ENCODE results near the gene SKA3. TPM values are rescaled to one million over a fixed set of nuclear protein-coding genes. Genes with fewer than 3 reads are reported as not detected.

The SKA3 gene
- total and polyA plus RNA-seq, 2 of the 13 experiments (the other 11 are each of a cell fraction or from before 2014, with no cell fraction given) = 7.2 to 10.8 TPM

DNA sequence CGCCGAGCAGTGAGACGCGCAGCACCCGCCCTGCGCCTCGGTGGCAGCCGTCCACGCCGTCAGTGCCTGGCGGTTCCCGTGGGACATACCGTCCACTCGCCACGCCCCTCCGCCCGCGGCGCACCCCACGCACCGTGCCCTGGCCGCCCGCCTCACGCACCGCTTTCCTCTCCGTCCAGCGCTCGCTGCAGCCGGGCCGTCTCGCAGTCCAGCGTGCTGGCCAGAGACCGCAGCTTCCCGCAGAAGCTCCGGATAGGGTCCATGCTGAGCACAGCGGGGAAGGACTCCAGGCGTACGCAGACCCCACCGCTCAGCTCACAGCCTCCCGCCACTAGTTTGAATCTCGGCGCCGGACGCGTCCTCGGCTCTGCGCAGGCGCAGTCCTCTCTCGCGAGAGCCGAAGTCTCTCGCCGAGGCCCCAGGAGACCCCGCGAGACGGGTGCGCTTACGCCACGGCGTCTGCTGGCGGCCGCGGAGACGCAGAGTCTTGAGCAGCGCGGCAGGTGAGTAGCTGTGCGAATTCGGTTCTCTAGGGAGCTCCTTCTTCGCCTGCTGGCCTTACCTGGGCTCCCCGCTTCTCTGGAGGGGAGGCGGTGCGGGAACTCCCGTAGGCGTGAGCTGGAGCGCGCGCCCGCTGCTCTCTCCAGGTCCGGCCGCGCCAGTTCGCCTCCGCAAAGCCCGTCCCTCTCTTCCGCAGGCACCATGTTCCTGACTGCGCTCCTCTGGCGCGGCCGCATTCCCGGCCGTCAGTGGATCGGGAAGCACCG lies at the start of gene SKA3, which contains the start of gene MRPL57 (continued):
- TF ChIP-seq, protein P1, sequence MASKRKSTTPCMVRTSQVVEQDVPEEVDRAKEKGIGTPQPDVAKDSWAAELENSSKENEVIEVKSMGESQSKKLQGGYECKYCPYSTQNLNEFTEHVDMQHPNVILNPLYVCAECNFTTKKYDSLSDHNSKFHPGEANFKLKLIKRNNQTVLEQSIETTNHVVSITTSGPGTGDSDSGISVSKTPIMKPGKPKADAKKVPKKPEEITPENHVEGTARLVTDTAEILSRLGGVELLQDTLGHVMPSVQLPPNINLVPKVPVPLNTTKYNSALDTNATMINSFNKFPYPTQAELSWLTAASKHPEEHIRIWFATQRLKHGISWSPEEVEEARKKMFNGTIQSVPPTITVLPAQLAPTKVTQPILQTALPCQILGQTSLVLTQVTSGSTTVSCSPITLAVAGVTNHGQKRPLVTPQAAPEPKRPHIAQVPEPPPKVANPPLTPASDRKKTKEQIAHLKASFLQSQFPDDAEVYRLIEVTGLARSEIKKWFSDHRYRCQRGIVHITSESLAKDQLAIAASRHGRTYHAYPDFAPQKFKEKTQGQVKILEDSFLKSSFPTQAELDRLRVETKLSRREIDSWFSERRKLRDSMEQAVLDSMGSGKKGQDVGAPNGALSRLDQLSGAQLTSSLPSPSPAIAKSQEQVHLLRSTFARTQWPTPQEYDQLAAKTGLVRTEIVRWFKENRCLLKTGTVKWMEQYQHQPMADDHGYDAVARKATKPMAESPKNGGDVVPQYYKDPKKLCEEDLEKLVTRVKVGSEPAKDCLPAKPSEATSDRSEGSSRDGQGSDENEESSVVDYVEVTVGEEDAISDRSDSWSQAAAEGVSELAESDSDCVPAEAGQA (IDR thresholded peaks at IDR 0.05; ENCODE audit: low read depth) = peak; percentile 30; the same call in 1 of the 2 replicates
- TF ChIP-seq, protein P1 (CRISPR knock-in tag; IDR thresholded peaks at IDR 0.05; ENCODE audit: borderline replicate concordance) = no peak
- TF ChIP-seq ZNF446 (CRISPR knock-in tag; IDR thresholded peaks at IDR 0.05) (0 out of 2 replicates have a peak, but pooled peaks have one; percentile 76), SRSF1 (optimal IDR thresholded peaks at IDR 0.05; ENCODE audit: low read depth, low read length) (peak; percentile 56), ELF1 (CRISPR knock-in tag; IDR thresholded peaks at IDR 0.05) (peak; percentile 52; the same call in 1 of the 2 replicates), NCOR1 (IDR thresholded peaks at IDR 0.05; ENCODE audit: borderline replicate concordance, low read length) (no peak), KDM4B (CRISPR knock-in tag; IDR thresholded peaks at IDR 0.05) (peak; percentile 66; the same call in 1 of the 2 replicates), ZNF678 (CRISPR knock-in tag; IDR thresholded peaks at IDR 0.05) (0 out of 2 replicates have a peak, but pooled peaks have one; percentile 24), ZNF883 (CRISPR knock-in tag; IDR thresholded peaks at IDR 0.05; ENCODE audit: not compliant biosample characterization) (peak; percentile 89), MEIS1 (CRISPR knock-in tag; IDR thresholded peaks at IDR 0.05; ENCODE audit: borderline replicate concordance) (peak; percentile 67; the same call in 1 of the 2 replicates), ZFX (CRISPR knock-in tag; IDR thresholded peaks at IDR 0.05; ENCODE audit: low read depth) (peak; percentile 83), FOXC1 (CRISPR knock-in tag; IDR thresholded peaks at IDR 0.05; ENCODE audit: borderline replicate concordance) (peak; percentile 79)
- TF ChIP-seq, protein P2, sequence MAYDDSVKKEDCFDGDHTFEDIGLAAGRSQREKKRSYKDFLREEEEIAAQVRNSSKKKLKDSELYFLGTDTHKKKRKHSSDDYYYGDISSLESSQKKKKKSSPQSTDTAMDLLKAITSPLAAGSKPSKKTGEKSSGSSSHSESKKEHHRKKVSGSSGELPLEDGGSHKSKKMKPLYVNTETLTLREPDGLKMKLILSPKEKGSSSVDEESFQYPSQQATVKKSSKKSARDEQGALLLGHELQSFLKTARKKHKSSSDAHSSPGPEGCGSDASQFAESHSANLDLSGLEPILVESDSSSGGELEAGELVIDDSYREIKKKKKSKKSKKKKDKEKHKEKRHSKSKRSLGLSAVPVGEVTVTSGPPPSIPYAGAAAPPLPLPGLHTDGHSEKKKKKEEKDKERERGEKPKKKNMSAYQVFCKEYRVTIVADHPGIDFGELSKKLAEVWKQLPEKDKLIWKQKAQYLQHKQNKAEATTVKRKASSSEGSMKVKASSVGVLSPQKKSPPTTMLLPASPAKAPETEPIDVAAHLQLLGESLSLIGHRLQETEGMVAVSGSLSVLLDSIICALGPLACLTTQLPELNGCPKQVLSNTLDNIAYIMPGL (CRISPR knock-in tag; IDR thresholded peaks at IDR 0.05; ENCODE audit: borderline replicate concordance in 1 of 2, low read depth in 1 of 2) = peak; percentile 88 to 90; a peak in 3 of 4 replicates
- TF ChIP-seq, protein P3, sequence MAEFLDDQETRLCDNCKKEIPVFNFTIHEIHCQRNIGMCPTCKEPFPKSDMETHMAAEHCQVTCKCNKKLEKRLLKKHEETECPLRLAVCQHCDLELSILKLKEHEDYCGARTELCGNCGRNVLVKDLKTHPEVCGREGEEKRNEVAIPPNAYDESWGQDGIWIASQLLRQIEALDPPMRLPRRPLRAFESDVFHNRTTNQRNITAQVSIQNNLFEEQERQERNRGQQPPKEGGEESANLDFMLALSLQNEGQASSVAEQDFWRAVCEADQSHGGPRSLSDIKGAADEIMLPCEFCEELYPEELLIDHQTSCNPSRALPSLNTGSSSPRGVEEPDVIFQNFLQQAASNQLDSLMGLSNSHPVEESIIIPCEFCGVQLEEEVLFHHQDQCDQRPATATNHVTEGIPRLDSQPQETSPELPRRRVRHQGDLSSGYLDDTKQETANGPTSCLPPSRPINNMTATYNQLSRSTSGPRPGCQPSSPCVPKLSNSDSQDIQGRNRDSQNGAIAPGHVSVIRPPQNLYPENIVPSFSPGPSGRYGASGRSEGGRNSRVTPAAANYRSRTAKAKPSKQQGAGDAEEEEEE (CRISPR knock-in tag; IDR thresholded peaks at IDR 0.05; ENCODE audit: borderline replicate concordance) = no peak
- TF ChIP-seq, protein P4, sequence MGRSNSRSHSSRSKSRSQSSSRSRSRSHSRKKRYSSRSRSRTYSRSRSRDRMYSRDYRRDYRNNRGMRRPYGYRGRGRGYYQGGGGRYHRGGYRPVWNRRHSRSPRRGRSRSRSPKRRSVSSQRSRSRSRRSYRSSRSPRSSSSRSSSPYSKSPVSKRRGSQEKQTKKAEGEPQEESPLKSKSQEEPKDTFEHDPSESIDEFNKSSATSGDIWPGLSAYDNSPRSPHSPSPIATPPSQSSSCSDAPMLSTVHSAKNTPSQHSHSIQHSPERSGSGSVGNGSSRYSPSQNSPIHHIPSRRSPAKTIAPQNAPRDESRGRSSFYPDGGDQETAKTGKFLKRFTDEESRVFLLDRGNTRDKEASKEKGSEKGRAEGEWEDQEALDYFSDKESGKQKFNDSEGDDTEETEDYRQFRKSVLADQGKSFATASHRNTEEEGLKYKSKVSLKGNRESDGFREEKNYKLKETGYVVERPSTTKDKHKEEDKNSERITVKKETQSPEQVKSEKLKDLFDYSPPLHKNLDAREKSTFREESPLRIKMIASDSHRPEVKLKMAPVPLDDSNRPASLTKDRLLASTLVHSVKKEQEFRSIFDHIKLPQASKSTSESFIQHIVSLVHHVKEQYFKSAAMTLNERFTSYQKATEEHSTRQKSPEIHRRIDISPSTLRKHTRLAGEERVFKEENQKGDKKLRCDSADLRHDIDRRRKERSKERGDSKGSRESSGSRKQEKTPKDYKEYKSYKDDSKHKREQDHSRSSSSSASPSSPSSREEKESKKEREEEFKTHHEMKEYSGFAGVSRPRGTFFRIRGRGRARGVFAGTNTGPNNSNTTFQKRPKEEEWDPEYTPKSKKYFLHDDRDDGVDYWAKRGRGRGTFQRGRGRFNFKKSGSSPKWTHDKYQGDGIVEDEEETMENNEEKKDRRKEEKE (IDR thresholded peaks at IDR 0.05) = no peak
